Prostate gland (tissue), 2 donors: ENCODE results near the gene RNF149.

ENCODE experiments used
- CTCF ChIP-seq, 4 experiments: fragments of 200-600 bp in 2 of 4; fragments of 450-650 bp in 2 of 4; sonication (generic) in 2 of 4; IDR thresholded peaks; 1 replicate in 3 of 4; 2 replicates in 1 of 4; pipeline ENCODE4 v1.5.1; 2016 to 2019; ENCODE audit warnings: antibody characterized with exemption in 4 of 4, mild to moderate bottlenecking in 2 of 4, moderate library complexity in 2 of 4
- POLR2A ChIP-seq: fragments of 450-650 bp; IDR thresholded peaks from one replicate; pipeline ENCODE4 v1.6.1; 2016; ENCODE audit warnings: antibody characterized with exemption, mild to moderate bottlenecking
- POLR2AphosphoS5 ChIP-seq: sonication (generic); formaldehyde crosslinking; IDR thresholded peaks from one replicate; pipeline ENCODE4 v1.6.1; 2017; ENCODE audit warnings: antibody characterized with exemption

GRCh38 chr2:101255501-101255900, 53.0 kb downstream of the RNF149 start:
- no peak for TF ChIP-seq CTCF (IDR thresholded peaks at IDR 0.05)
- TF ChIP-seq POLR2A, result no peak
- no peak for TF ChIP-seq POLR2AphosphoS5
